Omental fat pad (tissue), 4 donors: Measurements from ENCODE around the gene TRERF1. TPM values are rescaled to one million over a fixed set of nuclear protein-coding genes. Genes with fewer than 3 reads are reported as not detected.

Experiments
- ATAC-seq: fragments of 150-250 bp; one replicate; pipeline ENCODE4 v1.9.1; 2016; ENCODE audit warnings: mild to moderate bottlenecking, moderate library complexity; ENCODE audit not compliant: low FRiP score
- DNase-seq: peaks from one replicate; pipeline ENCODE4 v3.0.0-alpha.2; 2019; ENCODE audit warnings: low spot score
- total RNA-seq, 4 donors: library from RNA; depleted of rRNA; stranded (reverse); fragments of >200 nt; gene quantifications; one replicate each; pipeline ENCODE4 v1.1.0, GENCODE V29; 2016
- TF ChIP-seq, protein P1 (sequence below), 3 donors: fragments of 450-650 bp; IDR thresholded peaks; one replicate each; pipeline ENCODE4 v1.5.1; 2016 to 2017; ENCODE audit warnings: antibody characterized with exemption in 3 of 3, mild to moderate bottlenecking in 3 of 3, moderate library complexity in 2 of 3

TRERF1 gene
- total RNA-seq, 4 donors from 2014 or later: 2.0 to 10.2 (median 2.6) TPM

DNA sequence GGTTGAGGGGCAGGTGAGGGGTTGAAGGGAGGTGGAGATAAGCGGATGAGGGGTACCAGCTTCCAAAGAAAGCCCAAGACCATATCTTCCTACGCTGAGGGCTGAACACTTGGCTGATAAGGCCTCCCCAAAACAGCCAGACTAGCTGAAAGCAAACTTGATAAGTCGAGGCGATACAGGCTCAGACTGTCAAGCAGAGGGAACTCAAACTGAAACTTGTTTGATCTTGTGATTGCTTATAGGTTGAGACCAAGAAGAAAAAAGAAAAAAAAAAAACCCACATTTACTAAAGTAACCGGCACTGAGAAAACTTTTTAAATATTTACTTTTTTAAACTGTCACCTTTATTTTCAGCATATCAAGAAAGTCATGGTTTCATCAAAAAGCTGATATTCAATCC, 73.6 kb downstream of the TRERF1 start:
- no peak for DNase-seq
- no peak for ATAC-seq
- TF ChIP-seq, protein P1, sequence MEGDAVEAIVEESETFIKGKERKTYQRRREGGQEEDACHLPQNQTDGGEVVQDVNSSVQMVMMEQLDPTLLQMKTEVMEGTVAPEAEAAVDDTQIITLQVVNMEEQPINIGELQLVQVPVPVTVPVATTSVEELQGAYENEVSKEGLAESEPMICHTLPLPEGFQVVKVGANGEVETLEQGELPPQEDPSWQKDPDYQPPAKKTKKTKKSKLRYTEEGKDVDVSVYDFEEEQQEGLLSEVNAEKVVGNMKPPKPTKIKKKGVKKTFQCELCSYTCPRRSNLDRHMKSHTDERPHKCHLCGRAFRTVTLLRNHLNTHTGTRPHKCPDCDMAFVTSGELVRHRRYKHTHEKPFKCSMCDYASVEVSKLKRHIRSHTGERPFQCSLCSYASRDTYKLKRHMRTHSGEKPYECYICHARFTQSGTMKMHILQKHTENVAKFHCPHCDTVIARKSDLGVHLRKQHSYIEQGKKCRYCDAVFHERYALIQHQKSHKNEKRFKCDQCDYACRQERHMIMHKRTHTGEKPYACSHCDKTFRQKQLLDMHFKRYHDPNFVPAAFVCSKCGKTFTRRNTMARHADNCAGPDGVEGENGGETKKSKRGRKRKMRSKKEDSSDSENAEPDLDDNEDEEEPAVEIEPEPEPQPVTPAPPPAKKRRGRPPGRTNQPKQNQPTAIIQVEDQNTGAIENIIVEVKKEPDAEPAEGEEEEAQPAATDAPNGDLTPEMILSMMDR (IDR thresholded peaks at IDR 0.05): no peak

DNA sequence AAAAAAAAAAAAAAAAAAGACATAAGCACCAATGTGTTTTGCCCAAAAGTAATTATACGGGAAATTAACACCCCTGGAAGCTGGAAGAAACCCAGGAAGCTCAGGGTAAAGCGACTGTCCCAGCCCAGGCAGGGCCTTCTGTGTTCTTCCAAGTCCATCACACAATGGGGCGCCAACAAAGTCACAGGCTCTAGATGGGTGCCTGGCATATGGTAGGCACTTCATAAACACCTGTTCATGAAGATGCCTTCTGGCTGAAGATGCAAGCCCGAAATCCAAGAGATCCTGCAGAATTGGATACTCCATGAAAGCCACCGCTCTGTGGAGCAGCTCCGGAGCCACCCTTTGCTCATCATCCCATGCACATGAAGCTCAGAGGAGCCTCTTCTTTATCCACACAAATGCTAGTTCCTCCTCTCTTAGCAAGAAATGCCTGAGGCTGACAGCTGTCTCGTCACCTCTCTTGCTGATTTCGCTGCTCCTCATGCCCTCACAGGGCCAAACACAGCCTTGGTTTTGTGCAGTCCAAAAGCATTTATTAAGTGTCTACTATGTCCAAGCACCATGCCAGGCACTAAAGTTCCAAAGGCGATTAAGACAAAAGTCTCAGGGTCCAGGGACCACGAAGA, 76.6 kb downstream of the TRERF1 start:
- no peak for ATAC-seq
- TF ChIP-seq, protein P1 (IDR thresholded peaks at IDR 0.05): no peak
- DNase-seq: no peak

DNA sequence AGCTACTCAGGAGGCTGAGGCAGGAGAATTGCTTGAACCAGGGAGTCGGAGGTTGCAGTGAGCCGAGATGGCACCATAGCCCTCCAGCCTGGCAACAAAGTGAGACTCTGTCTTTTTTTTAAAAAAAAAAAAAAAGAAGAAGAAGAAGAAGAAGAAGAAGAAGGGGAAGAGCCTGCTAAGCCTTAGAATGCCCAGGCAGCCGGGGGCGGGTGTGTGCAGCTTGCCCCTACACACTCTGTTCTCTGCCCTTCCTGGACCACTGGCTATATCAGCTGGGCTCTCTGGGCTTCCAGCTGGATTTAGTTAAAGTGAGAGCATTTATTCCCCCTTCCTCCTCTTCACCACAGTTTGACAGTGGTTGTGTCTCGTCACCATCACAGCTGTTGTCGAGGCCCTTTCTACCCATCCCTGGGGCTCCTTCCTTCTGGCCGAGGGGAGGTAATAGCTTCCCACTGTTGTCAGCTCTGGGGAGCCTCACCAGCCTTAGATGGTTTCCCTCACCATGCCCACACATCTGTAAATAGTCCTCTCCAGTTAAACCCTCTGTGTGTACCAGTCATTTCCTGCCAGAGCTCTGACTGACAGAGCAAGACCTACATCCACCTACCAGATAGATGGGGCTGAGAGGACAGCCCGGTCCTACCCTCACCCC, 77.6 kb downstream of the TRERF1 start:
- no peak for DNase-seq
- TF ChIP-seq, protein P1 (IDR thresholded peaks at IDR 0.05): no peak
- no peak for ATAC-seq

DNA sequence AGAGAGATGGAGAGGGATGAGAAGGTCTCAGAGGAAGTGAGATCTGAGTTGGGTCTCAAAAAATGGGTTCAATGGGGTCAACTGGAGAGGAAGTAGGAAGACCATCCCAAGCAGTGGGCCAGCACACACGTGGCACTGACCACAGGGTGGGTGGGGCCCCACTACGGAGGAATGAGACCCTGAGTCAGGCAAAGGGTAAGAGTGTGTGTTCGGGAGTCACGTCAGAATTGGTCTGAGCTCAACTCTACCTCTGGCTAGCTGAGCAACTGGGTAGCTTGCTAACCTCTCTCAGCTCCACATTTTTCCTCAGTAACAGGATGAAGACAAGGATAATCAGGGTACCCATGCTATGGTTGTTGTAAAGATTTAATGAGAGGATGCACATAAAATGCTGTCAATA, 79.0 kb downstream of the TRERF1 start:
- TF ChIP-seq, protein P1 (IDR thresholded peaks at IDR 0.05): no peak
- DNase-seq: no peak
- ATAC-seq: no peak

DNA sequence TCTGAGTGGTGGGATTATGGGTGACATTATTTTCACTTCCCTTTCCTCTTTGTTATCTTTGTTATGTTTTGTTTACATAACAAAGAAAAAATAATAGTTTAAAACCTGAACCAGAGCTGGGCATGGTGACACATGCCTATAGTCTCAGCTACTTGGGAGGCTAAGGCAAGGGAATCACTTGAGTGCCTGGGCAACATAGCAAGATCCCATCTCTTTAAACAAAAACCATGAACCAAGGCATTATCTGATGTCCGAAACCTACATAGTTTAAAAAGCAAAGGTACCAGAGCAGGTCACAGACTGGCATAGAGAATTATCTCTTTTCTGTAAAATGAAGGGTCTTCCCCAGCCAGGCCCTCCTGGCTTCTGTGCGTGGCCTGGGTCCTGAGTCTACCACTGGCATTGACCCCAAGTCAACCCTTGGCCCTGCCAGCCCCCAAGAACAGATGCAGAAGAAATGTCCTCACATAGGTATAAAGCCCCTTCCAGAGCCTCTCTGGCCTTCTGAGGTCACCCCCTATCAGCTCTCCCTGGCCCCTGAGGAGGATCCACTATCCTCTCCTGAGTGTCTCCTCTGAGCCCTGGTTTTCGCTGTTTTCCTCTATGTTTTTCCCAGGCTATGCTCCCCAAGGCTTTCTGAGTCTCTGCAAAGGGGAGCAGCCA, 81.3 kb downstream of the TRERF1 start:
- ATAC-seq (no peak), DNase-seq (no peak)
- TF ChIP-seq, protein P1 (IDR thresholded peaks at IDR 0.05): no peak

DNA sequence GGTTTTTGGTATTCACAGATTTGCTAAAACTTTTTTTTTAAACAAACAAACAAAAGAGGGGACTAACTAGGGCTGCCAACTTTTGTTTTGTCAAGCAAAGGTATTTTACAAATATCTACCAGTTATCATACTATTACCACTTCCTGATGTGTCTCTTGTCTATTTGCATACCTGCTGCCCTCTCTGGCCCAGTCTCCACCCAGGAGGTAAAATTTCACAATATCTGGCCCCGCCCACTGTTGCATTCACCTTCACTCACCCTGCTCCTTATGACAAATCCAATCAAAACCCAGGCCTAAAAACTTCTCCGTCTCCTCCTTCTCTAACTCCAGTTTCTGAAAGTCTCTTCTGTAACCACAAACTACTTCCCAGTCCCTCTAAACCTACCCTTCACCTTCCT, 82.2 kb downstream of the TRERF1 start:
- DNase-seq: no peak
- TF ChIP-seq, protein P1 (IDR thresholded peaks at IDR 0.05): no peak
- ATAC-seq: no peak
